PC-3 (cell line): ENCODE measurements around the gene FN1.

Experiments
- CTCF ChIP-seq: fragments of 300-600 bp; sonication (generic); conservative IDR thresholded peaks from 2 replicates; pipeline ENCODE4 v1.5.1; 2017; ENCODE audit warnings: antibody characterized with exemption, low read depth, mild to moderate bottlenecking, low read length
- EZH2phosphoT487 ChIP-seq: fragments of 300-600 bp; sonication (generic); IDR thresholded peaks from 2 replicates; pipeline ENCODE4 v1.6.1; 2018; ENCODE audit warnings: mild to moderate bottlenecking, antibody characterized with exemption, low read length, borderline replicate concordance

GRCh38 chr2:215447056-215447455, 11.2 kb upstream of the FN1 start:
- no peak for TF ChIP-seq EZH2phosphoT487
- TF ChIP-seq CTCF = no peak
